ENCODE data around the gene KRTAP1-5.

Gene KRTAP1-5

GRCh38 chr17:41009936-41010335 lies 17.1 kb downstream of the KRTAP1-5 start:
- TF ChIP-seq CTCF (IDR thresholded peaks at IDR 0.05; ENCODE audit: low read depth, low read length) (no peak), MYC (IDR thresholded peaks at IDR 0.05; ENCODE audit: low read depth, low read length) (no peak), POLR2A (IDR thresholded peaks at IDR 0.05; ENCODE audit: extremely low read depth, insufficient read length) (no peak)
- TF ChIP-seq, protein P1, sequence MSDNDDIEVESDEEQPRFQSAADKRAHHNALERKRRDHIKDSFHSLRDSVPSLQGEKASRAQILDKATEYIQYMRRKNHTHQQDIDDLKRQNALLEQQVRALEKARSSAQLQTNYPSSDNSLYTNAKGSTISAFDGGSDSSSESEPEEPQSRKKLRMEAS (IDR thresholded peaks at IDR 0.05; ENCODE audit: low read depth, low read length) = no peak
- no peak for DNase-seq (ENCODE audit: low read depth)
- H3K4me3 ChIP-seq (ENCODE audit: low read depth, low read length) = no peak overlapping the region

DNA sequence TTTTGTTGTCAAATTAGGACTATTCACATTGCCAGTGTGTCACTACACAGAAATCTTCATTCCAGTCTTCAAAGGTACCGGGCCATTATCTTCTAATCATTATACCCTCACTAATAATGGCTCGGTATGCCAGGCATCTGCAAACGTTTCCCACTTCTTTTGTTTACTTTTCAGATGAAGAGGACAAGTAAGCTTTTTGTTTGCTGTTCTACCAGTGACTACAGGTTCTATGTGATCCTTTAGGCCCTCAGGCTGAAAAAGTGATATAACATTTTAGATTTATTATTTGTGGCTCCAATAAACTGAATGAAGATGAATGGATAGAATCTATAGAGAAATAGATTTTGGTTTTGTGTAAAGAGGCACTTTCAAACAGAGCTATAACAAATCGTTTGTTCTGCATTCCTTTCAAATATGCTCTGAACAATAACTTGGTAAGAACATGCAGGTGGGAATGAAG lies 17.7 kb downstream of the KRTAP1-5 start:
- TF ChIP-seq MYC (IDR thresholded peaks at IDR 0.05; ENCODE audit: low read depth, low read length) = no peak
- no peak for DNase-seq (ENCODE audit: low read depth)

DNA sequence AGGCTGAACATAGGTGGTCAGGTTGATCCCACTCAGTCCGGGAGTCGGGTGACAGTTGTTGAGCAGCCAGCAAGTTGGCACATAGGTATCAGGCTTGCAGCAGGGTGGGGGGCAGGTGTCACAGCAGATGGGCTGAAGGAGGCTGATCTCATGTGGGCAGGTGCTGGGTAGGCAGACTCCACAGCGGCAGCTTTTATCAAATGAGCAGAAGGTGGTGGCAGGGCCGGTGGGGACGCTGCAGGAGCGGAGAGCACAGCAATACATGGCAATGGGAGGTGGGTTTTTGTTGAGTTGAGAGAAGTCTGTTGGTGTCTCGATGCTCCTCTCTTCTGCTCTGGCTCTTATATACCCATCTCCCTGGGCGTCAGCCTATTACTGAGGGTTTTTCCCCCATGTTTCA lies 18.2 kb downstream of the KRTAP1-5 start, which contains the start of gene KRTAP3-1:
TSS of gene KRTAP3-1 (minus strand) at position 318 of the 400 bp plus-strand sequence. CDS start at position 264, 54 bp downstream.
- DNase-seq (ENCODE audit: low read depth) = no peak
- TF ChIP-seq POLR2A (IDR thresholded peaks at IDR 0.05; ENCODE audit: extremely low read depth, insufficient read length) (no peak), CTCF (IDR thresholded peaks at IDR 0.05; ENCODE audit: low read depth, low read length) (no peak), MYC (IDR thresholded peaks at IDR 0.05; ENCODE audit: low read depth, low read length) (no peak)
- TF ChIP-seq, protein P1 (IDR thresholded peaks at IDR 0.05; ENCODE audit: low read depth, low read length) = no peak
- H3K4me3 ChIP-seq (ENCODE audit: low read depth, low read length) = no peak within 1 kb of the TSS

More for the DNA sequence above, 17.7 kb downstream of the KRTAP1-5 start:
- H3K4me3 ChIP-seq (ENCODE audit: low read depth, low read length) = no peak overlapping the region

DNA sequence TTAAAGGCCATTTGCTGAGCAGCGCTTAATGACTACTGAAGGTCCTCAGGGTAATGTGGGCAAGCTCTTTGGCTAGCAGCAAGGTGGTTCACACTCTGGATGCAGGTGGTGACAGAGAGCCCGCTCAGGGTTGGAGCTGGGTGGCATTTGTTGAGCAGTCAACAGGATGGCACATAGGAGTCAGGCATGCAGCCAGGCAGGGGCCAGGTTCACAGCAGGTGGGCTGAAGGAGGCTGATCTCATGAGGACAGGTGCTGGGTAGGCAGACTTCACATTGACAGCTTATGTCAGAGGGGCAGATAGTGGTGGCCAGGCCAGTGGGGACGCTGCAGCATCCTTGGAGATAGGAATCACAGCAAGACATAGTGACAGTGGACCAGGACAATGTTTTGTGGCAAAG lies 22.6 kb downstream of the KRTAP1-5 start:
- no peak for DNase-seq (ENCODE audit: low read depth)

GRCh38 chr17:41003926-41004325 lies 23.1 kb downstream of the KRTAP1-5 start:
- no peak for DNase-seq (ENCODE audit: low read depth)
- H3K4me3 ChIP-seq (ENCODE audit: low read depth, low read length) = no peak overlapping the region
- no peak for TF ChIP-seq MYC (IDR thresholded peaks at IDR 0.05; ENCODE audit: low read depth, low read length)
- no peak for TF ChIP-seq POLR2A (IDR thresholded peaks at IDR 0.05; ENCODE audit: extremely low read depth, insufficient read length)
- TF ChIP-seq, protein P1 (IDR thresholded peaks at IDR 0.05; ENCODE audit: low read depth, low read length) = no peak
- TF ChIP-seq CTCF (IDR thresholded peaks at IDR 0.05; ENCODE audit: low read depth, low read length) = no peak

More for the DNA sequence above, 22.6 kb downstream of the KRTAP1-5 start:
- no peak overlapping the region for H3K4me3 ChIP-seq (ENCODE audit: low read depth, low read length)
- no peak for TF ChIP-seq CTCF (IDR thresholded peaks at IDR 0.05; ENCODE audit: low read depth, low read length)
- TF ChIP-seq MYC (IDR thresholded peaks at IDR 0.05; ENCODE audit: low read depth, low read length) = no peak
- no peak for TF ChIP-seq POLR2A (IDR thresholded peaks at IDR 0.05; ENCODE audit: extremely low read depth, insufficient read length)
- TF ChIP-seq, protein P1 (IDR thresholded peaks at IDR 0.05; ENCODE audit: low read depth, low read length) = no peak

DNA sequence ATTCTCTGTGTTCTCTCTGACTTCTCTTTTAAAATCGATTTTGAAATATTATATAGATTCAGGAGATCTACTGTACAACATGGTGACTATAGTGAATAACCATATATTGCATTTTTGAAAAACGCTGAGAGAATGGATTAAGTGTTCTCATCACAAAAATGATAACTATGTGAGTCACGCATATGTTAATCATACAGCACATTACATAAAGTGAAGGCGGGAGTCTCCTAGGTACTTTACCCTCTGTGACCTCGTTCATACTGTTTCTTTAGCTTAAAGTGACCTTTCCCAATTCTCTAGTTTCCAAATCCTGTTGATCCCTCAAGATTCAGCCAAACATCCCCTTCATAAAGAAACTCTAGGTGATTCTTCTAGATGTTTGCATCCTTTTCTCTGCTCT lies 24.2 kb downstream of the KRTAP1-5 start:
- no peak for DNase-seq (ENCODE audit: low read depth)
- no peak overlapping the region for H3K4me3 ChIP-seq (ENCODE audit: low read depth, low read length)
- no peak for TF ChIP-seq POLR2A (IDR thresholded peaks at IDR 0.05; ENCODE audit: extremely low read depth, insufficient read length)
- no peak for TF ChIP-seq CTCF (IDR thresholded peaks at IDR 0.05; ENCODE audit: low read depth, low read length)
- TF ChIP-seq MYC (IDR thresholded peaks at IDR 0.05; ENCODE audit: low read depth, low read length) = no peak
- TF ChIP-seq, protein P1 (IDR thresholded peaks at IDR 0.05; ENCODE audit: low read depth, low read length) = no peak
